ENCODE measurements around the gene FOXO1. TPM values are rescaled to one million over a fixed set of nuclear protein-coding genes. Genes with fewer than 3 reads are reported as not detected.

Gene FOXO1
- total RNA-seq, 1 experiment from 2014 or later = 6.8 TPM

DNA sequence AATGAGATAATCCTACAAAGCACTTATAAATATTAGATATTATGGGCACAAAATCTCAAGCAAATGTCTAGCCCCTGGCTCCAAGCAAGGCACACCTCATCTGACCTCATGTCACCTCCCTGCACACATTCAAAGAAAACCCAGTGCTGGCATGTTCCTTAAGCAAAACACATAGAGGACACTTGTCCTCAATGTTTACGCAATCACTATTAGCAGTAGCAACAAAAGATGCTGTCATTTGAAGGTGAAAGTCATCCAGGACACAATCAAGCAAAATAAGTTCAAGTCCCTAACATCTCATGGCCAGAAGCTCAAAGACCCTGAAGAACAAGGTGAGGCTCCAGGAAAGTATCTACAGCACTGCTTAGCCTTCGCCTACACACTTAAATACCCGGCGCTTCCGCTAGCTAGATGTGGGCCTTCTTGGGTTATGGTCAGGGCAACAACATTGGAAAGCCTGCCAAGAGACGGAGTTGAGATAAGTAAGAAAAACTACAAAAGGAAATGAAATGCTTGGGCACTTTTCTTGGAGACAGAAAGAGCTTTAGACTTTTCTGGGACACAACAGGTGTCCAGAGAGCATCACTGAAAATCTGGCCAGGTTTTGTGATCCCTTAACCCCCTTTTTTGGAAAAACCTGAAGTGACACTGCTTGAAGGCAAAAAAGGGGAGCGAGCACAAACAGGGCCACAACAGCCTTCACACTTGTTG, 85.7 kb downstream of the FOXO1 start:
- DNase-seq (ENCODE audit: low read depth) = no peak

DNA sequence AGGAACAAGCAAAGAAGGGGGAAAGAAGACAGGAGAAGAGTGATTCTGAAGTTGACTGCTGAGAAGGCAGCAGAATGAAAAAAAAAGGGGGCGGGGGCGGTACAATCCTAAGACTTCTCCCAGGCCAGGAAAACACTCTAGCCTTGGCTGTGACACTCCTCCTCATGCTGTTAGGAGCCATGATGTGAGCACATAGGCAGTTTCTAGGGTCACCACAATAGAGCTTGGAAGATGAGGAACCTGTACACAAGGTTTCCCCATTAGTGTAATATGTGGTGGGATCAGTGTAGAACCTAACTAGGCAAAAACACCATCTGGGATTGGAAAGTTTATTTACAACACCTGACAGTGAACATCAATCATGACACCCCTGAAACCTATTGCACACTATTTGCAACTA, 86.9 kb downstream of the FOXO1 start:
- no peak for DNase-seq (ENCODE audit: low read depth)

DNA sequence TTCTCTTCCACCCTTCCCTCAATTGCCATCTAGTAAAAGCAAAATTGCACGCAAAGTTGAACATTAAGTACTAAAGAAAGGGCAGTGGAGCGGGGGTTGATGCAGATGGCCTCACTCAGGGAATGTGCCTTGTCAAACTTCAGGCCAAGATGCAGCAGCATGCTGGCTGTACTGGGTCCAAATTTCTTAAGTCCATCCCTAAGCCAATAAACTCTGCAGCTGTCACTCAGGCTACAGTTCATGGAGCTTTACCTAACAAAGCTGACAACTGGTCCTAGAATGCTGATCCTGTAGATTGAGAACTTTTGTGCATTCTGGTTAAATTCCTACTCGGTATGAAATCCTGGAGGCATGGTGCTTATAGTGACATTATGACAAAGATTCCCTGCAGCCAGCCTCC, 88.4 kb downstream of the FOXO1 start:
- DNase-seq (ENCODE audit: low read depth) = no peak

DNA sequence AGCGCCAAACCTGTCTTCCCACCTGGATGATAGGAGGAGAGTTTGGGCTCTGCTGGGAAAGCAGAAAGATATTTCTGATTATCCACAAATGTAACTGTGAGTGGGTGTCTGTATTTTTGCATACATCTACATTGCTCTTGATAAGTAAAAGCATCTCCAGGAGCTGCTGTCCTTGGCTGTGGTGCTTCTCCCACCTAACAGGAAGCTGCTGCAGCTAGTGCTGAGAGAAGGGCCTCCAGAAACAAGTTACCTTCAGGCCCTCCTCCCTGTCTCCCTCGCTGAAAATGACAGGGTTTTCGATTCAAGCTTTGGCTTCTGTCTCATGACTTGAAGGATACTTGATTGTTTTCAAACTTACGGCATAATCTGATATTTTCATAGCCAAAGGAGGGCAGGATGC, 90.1 kb downstream of the FOXO1 start:
- DNase-seq (ENCODE audit: low read depth) = no peak

DNA sequence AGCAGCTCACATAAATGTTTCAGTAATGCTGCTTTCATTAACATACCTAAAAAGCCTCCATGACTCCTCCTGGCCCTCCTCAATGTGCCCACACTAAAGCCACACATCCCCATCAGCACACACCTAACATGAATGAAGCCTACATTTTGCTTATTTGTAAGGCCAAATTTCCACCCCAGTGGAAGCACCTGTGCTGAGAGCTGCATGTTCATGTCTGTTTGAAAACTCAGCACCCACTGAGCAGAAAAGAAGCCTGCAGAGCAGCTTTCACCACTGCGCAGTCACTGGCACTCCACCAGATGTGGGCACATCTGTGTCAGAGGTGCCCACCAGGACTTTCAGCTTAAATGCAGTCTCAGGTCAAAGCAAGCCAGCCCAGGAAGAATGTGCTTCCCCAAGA, 93.5 kb downstream of the FOXO1 start:
- no peak for DNase-seq (ENCODE audit: low read depth)

DNA sequence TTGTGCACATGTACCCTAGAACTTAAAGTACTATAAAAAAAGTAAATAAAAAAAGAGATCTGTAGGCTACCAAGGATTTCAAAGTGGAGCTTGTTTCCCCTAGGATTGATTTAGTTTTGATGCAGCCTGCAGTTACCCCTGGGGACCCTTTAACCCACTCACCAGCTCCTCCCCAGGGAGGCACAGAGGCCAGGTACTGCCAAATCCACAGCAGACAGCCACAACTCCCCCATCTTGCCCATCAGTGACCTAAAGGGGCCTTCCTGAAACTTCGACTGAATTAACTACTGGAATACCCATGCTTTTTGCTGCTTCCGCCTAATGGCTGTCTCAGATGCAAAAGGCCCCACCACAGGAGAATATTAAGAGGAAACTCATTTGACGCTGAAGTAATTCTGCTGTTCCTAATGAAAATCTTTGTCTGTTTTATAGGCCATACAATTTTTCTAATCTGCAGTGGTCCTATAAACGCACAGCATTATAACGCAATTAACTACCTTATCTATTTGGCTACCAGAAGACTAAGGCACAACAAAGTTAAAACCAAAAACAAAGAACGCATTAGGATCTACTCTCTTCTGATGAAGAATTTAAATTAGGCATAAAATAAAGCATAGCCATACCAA, 95.0 kb downstream of the FOXO1 start:
- no peak for DNase-seq (ENCODE audit: low read depth)

DNA sequence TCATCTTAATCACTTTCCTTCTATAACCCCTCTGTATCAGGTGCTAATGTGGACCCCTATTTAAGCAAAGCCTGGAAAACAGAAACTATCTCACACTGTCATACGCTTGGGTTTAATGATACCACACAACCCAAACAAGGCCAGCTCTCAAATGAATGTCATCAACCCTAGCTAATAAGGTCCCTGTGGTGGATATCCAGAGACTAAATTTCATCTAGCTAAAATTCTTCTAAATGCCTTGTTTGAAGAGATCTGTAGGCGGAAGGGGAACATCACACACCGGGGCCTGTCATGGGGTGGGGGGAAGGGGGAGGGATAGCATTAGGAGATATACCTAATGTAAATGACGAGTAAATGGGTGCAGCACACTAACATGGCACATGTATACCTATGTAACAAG, 95.5 kb downstream of the FOXO1 start:
- DNase-seq (ENCODE audit: low read depth) = no peak

DNA sequence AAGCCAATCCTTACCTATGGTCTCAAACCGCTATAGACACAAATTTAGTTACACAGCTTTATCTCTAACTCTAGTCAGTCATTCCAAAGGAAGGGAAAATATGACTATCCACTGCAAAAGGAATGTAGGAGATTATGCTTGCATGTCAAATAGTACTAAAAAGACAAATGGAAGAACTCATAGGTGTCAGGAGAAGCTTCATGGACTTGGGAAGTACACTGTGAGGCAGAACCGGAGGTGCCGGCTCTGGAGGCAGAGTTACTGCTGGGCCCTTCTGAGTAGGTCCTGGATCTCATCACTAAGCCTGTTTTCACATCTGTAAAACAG, 97.5 kb downstream of the FOXO1 start:
- no peak for DNase-seq (ENCODE audit: low read depth)

DNA sequence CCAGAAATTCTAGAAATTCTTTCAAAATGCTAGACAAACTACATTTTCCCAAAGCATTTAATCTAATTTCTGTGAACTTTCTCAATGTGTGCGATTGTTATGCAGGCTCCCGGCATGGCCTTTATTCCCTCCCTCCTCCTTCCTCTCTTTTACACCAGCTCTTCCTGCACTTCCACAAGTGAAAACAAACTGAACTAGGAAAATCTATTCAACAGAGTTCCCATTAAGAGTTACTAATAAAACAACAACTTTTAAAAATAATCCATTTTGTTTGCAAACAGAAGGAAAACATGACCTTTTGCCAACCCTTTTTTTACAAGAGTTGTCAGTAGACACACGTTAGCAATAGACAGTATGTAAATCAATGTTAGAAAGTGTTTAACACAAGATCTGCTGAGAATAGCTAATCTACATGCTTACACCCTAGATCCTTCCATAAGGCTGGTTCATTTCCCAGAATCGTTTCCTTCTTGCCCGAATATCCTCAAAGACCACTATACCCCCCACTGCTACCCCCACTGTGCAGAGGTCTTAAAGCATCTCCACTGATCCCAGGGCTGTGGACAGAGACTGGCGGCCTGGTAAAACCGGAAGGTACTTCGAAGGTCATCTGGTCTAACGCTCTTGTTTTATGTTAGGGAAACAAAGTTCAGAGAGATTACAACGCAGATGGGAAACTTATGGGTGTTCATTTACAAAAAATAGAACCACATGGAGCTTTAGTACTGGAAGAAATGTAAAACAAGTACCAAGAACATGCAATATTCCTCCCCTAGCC, 98.0 kb downstream of the FOXO1 start:
- no peak for DNase-seq (ENCODE audit: low read depth)

DNA sequence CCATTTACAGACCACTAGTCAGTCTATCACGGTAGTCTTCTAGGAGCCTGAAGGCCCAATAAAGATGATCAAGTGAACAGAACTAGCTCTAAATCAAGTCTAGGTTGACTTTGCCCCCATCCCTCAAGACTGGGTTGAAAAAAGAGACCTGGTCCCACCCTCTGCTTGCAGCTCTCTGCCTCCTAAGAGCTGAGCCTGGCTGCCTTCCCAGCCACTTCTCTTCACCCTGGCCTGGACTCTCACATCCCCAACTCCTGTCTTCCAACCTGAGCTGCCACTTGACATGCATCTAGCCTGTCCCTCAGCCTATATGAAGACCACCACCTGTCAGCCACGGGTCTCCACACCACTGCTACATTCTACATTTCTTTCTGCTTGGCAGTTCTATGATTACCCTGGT, 99.6 kb downstream of the FOXO1 start:
- DNase-seq (ENCODE audit: low read depth) = no peak

DNA sequence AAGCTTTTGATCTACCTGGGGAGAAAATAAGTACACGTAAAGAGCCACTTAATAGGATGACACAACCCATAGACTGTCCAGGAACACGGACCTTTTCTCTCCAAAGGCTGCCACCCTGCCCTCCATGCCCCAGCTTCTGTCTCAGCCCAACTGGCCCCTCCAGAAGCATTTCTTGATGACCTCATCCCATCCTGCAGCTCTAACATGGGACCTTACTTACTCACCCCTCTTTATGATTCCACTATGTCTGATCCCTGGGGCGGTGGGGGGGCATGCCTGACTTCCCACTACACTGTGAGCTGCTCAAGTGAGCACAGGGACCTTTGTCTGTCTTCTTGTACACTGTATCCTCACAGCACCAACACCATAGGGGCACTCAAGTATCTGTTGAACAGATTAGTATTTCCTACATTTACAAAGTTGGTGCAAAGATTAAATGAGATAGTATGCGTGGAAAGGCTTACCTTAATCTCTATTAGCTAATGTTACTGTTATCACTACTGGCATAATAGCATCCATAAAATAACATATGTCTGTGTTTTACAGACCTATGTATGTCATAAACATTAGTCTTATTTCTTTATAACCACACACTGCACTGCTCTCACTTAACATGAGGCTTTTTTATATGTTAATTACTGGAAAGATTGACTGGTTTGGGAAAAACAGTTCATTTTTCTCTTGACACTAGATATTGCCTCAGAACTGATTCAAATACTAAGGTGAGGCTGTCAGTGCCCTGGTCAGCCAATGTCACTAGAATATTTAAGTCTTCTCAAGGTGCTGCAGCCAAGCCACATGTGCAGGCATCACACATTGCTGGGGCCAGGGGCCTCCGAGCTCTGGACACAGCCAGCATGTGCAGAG, 100.9 kb downstream of the FOXO1 start:
- DNase-seq (ENCODE audit: low read depth) = peak; percentile 65

DNA sequence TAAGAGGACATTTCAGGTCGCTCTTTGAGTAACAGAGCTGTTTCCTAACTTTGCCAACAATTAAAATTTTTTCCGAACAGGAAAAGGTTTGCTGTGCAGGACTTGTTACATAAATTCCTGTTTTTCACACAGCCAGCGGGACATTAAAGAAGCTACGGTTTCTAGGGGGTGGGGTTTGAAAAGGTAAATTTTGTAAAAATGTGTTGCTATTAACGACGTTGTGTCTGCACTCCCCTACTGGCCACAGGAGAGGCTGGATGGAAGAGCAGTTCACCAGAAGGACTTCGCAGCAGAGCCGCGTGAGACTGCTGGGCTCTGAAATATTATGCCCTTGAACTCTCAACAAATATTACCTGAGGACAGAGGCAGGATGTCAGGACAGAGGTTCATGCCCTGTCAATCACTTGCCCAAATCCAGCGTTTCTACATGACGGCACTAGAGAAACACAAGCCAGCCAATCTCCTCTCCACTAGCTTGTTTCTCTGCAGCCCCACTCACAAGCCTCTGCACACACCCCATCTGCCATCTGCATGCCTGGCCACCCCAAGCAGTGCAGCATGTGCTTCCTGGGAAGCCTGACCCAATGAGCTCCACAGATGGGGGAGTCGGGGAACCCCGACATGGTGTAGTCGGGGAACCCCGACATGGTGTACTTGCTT, 102.0 kb downstream of the FOXO1 start:
- no peak for DNase-seq (ENCODE audit: low read depth)

DNA sequence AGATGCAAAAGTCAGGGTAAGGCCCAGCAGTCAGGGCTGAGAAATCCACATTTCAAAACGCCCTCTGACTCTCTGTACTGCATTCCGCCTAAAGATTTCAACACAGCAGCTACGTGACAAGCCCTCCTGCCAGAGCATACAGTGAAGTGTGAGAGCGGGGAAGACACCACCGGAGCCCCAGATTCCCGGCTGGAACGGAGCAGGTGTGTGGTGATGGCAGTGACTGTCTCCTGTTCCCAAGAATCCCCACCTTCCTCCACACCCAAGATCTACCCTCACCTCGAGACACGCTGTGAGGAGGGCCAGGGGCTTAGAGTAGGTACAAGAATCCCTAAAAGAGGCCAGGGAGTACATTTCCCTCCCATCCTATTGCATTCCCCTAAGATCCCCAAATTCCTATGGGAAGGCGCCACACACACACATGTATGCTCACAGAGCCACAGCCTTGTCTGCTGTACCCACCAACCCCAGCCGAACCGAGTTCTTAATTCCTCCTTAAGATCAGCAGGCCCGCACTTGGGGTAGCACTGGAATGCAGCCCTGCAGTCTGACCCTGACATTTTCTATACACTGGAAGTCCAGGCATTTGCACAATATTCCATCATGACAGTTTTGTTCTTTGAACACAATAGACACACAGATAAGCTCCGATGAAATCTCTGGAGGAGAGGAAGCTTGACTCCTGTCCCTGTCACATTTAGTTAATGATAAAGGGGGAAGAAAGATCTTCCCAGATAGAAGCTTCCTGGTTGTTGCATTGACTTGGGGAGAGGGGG, 102.9 kb downstream of the FOXO1 start:
- no peak for DNase-seq (ENCODE audit: low read depth)

DNA sequence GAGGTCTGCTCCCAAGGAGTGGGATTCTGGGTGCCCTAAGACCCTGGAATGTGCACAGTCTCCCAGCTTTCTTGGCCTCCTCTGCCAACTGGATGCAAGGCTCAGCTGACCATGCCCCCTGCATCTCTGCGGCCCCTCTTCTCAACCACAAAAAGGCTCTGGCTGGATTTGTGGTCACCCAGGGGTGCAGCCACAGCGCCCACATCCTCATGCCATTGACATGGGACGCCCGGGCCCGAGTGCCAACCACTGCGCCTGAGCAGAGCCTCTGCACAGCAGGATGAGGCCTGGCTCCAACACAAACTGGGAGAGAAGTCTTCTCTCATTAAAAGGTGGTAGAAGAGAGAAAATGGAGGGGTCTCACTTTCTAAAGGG, 103.5 kb downstream of the FOXO1 start:
- peak; percentile 82 for DNase-seq (ENCODE audit: low read depth)

DNA sequence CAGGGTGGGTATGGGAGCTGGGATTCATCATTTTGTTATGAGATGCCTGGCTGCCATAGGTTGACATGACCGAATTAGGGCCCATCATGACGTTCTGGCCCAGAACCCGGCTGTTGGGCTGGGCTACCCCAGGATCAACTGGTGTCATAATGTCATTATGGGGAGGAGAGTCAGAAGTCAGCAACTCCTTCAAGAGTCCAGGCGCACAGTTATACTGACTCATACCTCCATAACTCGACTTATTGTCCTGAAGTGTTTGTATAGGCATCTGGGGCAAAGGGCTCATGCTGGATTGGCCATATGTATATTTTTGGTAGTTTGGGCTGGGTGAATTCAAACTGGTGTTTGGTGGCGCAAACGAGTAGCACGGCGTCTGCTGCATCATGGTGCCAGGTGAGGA, 106.5 kb downstream of the FOXO1 start:
- no peak for DNase-seq (ENCODE audit: low read depth)

DNA sequence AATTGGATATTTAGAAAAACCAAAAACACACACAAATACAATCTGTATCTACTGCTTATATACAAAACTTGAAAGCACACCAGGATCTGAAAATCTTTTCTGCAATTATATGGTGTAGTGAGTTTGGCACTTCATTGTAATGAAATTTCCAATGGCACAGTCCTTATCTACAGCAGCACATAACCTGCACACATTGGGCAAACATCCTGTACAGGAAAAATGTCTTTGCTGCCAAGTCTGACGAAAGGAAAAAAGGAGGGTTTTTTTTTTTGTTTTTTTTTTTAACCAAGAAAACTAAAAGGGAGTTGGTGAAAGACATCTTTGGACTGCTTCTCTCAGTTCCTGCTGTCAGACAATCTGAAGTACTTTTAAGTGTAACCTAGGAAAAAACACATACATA, 107.8 kb downstream of the FOXO1 start:
- no peak for DNase-seq (ENCODE audit: low read depth)

DNA sequence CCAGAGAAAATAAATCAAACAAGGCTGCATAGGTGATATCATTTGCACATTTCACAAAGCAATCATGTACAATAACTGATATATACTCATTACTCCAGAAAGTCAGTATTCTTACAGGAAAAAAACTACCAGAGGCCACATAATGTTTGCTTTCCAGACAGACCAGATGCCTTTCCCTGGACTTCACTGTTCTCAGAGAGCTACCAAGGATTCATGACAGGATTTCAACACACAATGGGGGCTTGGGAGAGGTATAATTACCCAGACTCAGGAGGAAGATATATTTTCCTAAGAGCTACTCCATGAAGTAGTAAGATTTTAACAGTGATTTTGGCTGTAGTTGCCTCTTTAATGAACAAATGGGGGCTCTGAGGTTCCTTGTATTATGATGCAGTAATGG, 110.0 kb downstream of the FOXO1 start:
- DNase-seq (ENCODE audit: low read depth) = no peak

DNA sequence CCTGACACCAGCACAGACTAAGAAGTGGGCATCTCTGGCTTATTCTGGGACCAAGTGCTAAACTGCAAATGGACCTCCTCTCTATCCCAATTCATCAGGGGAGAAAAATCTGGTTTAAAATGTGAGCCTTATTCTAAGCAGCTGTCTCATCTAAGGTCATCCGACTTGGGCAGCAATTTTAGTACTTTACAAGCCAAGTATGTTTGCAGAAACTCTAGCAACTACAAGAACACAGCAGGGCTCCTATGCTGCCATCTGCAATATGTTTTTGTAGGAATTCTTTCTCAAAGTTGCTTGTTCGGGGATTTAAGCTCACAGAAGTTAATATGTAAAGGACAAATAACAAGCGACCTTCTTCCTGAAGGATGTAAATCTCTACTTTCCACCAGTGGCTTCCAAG, 113.1 kb downstream of the FOXO1 start:
- DNase-seq (ENCODE audit: low read depth) = no peak

DNA sequence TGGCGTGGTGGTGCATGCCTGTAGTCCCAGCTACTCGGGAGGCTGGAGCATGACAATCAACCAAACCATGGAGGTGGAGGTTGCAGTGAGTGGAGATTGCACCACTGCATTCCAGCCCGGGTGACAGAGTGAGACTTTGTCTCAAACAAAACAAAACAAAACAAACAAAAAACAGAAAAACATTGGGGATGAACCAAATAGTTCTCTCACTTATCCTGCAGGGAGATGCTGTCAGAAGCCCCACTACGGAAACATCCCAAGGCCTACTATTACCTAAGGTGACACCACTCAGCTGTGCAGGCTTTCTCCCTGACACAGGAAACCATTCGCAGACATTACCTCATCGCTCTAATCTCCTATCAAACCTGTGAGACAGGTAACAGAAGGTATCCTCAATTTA, 113.5 kb downstream of the FOXO1 start:
- no peak for DNase-seq (ENCODE audit: low read depth)

DNA sequence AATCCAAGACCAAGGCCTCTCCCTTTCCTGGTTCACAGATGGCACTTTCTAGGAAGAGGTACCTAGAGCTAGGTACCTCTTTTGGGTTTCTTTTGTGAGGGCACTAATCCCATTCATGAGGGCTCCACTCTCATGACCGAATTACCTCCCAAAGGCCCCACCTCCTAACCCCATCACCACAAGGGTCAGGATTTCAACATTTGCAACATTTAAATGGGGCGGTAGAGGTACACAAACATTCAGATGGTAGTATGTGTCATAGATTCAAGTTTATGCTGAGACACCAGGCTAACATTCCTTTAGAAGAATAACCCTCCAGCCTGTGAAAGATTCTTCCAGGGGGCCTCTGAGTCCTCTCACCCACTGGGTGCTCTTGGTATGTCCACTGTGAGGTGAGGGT, 116.3 kb downstream of the FOXO1 start:
- peak; percentile 33 for DNase-seq (ENCODE audit: low read depth)

DNA sequence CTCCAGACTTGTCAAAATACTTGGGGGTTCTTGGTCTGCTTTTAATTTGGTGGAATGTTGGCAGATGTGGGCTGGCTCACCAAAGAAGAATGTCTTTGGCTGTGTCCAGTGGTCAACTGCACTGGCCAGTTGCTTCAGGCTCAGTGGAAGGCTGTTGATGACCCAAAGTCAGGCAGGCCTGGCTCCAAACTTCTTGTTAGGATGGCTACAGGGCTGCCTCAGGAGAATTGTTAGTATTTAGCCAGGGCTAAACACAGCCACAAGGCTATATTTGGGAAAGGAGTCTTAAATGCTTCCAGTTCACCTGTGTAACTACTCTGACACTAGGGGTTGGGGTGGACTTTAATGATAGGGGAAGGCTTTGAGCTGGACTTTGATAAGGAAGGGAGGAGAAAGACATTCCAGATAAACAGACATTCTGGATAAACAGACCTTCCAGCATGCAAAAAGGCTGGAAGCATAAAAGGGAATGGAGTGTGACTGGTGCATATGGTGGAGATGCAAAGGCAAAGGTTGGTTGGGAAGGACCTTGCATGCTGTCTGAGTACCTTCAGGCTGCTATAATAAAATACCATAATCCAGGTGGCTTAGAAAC, 116.8 kb downstream of the FOXO1 start:
- DNase-seq (ENCODE audit: low read depth) = peak; percentile 65
